Renal cortical epithelial cell (primary cell): ENCODE measurements around the gene TRIO. TPM values are rescaled to one million over a fixed set of nuclear protein-coding genes. Genes with fewer than 3 reads are reported as not detected.
A peak's percentile ranks its signal among the peaks of the same experiment; 100 is the strongest.

Experiments
- DNase-seq: peaks from one replicate; pipeline ENCODE4 v3.0.0-alpha.2; 2011; ENCODE audit warnings: low read depth
- total RNA-seq: library from RNA; depleted of rRNA; stranded (reverse); fragments of >200 nt; gene quantifications from 2 replicates; pipeline ENCODE4 v1.2.3, GENCODE V29; 2014

The TRIO gene
- total RNA-seq, 1 donor from 2014 or later, result 408 TPM

DNA sequence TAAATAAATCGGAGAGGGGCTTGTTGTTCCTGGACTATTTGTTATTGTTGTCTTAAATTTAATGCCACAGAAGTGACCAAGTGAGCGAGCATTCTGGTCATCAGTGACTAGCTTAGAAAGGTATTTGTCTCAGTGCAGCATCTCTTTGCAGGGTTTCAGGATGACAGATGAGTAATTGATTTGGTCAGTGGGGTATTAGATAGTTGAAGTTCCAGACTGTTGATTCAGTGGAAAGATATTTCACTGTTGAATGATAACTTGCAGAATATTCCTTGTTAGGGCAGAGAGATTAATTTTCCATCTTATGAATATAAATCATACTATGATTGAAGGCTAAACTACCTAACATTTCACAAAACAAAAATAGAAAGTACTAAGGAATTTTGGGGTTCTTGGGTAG lies 122.4 kb downstream of the TRIO start:
- DNase-seq, result peak; percentile 95

DNA sequence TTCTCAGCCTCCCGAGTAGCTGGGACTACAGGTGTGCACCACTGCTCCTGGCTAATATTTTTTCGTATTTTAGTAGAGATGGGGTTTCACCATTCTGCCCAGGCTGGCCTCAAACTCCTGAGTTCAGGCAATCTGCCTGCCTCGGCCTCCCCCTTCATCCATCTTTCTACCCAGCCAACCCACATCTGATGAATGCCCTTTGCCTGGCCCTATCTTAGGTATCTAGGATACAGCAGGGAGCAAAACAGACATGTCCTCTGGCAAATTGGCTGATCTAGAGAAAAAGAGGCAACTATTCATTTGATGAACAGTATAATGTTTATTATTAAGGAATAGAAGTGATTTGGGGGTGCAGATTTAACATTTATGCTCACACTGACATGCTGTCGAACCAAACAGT lies 123.0 kb downstream of the TRIO start:
- DNase-seq, result no peak

DNA sequence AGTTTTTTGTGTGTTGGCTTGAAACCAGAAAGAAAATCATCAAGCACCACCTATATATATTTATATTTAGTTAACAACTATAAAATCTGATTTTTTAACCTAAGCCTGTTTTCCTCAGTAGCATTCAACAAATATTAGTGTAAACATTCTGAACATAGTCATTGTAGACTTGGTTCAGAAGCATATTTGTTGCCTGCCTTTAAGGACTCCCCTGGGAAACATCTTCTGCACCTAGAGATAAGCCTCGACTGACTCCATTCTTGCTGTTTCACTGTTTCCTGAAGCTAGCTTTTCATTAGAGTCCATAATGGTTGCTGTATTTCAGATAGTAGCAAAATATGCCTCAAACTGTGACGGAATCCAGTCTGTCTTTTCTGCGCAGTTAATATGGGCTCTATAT lies 123.5 kb downstream of the TRIO start:
- no peak for DNase-seq

DNA sequence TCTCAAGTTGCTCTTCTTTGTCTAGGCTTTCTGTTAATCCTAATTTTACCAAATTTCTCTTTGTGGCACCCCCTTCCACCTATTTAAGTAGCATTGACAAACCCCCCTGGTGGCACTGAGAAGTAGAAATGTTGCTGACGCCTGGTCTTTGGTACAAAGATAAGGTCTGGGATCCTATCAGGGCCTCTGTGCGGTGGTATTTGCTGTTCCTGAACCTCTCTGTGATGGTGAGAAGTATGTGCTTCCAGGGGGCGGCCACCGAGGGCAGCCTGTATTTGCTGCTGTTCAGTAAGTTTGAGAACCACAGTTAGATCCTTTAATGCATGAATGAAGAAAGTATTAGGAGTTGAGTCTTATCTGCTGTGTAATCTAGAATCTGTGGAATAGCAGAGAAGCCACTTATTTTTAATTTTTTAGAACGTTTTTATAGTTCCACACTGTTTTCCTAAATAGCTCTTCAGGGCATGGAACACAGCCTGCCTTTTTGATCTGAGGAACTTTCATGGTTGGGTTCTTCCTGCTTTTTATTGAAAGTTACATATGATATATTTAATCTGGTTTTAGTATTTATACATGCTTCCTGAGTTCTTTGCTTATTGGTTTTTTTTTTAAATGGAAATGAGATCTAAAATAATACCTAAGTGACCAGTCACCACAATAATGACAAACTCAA lies 124.2 kb downstream of the TRIO start:
- no peak for DNase-seq

DNA sequence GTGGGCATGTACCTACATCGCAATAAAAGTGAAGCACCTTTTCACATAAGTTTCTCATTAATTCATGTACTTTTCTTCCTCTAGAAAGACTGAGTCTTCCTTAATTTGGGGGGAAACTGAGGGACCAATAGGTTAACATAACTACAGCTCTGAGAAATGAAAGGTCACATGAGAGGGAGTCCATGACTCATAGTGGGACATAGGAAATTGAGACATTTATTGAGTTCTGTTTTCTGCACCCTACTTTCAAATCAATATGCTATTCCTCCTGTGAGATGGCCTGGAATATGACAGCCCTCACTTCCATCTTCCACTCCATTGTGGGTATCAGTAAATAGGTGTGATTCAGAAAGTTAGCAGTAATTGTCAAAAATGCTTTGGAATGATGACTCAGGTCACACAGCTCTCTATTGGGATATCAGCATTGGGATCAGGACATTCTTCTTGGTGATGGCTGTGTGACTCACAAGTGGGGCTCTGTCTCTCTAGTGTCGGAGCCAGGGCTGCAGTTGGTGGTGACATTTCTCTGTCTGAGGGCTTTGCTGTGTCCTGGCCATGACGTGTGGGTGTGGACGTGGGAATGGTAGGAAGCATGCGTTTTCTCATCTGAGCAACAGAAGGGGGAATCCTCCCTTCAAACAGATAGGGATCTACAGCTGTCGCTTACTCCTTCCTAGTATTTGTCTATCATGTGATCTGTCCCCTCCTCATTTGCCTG lies 125.0 kb downstream of the TRIO start:
- DNase-seq, result peak; percentile 84

DNA sequence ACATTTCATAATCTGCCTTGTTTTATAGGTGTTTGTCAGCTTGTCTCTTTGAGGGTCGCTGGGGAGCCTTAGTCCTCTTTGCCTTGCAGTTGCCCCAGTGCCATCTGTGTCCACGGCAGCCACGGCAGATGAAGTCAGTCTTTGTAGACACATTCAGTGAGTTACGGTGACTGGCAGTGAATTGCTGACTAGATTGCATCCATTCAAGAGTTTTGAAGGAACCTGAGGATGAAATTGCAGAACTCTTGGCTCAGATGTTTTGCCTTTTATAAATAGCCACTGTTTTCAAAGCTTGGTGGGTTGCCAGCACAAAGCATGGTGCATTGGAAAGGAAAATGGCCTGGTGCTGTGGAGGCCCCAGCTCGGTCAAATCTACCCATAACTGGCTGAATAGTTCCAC lies 125.6 kb downstream of the TRIO start:
- DNase-seq, result no peak

DNA sequence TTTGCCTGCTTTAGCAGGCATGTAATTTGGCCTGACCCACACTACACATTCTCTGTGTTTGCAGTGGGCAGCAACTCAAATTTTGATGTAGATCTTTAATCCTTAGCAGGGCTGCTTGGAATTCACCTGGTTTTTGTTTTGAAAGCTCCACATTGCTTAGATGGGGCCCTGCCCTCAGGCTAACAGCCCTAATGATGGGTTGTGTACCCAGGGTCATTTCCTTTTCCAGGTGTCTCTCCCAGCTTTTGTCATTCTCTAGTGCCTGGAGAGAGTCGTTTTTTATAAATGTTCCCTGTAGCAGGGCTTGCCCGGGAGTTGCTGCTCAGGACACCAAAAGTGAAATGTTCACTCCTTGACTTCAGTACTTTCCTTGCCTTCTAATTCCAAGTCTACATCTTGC lies 126.3 kb downstream of the TRIO start:
- DNase-seq, result no peak

DNA sequence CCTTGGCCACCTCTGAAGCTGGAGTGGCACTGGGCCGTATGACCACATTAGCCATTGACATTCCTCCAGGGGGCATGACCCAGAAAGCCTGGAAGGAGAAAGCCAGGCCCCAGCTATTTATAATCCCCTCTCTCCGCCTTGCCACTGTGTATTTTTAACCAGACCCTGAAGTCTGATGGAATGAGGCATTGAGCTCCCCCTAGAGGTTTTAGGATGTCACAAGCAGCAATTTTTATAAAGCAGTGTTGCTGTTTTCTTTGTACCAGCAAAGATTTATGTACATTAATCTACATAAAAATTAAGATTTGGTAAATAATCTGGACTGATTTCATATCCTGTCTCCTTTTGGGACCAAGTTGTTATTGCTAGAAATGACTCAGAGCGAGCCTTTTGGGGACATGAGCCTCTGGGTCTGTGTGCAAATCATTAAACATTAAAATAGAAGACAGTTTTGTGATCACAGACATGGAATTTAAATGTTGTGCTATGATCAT lies 127.1 kb downstream of the TRIO start:
- DNase-seq, result peak; percentile 75

DNA sequence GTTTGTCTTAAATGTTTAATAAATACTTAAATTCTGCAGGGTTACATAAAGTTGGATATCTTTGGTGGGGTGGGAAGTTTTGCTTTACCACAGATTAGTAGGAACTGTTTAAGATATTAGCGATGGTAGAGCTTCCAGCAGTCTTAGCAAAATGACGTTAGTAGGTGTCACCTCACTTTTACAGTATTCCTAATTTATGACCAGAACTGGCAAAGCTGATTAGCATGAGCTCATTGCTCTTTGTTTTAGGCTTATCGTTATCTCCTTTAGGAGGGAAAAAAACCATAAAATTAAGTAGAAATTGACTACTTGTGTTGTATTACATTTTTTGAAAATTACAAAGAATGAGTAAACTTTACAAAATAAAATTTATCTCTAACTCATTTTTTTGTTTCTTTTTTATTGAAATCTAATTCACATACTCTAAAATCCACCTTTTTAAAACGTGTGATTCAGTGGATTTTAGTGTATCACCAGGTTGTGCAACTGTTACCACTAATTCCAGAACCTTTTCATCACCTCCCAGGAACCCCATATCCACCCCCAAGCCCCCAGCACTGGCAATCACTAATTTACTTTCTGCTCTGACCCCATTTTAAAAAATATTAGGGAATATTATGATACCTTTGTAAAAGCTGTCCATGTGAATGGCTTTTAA lies 129.5 kb downstream of the TRIO start:
- DNase-seq, result no peak

DNA sequence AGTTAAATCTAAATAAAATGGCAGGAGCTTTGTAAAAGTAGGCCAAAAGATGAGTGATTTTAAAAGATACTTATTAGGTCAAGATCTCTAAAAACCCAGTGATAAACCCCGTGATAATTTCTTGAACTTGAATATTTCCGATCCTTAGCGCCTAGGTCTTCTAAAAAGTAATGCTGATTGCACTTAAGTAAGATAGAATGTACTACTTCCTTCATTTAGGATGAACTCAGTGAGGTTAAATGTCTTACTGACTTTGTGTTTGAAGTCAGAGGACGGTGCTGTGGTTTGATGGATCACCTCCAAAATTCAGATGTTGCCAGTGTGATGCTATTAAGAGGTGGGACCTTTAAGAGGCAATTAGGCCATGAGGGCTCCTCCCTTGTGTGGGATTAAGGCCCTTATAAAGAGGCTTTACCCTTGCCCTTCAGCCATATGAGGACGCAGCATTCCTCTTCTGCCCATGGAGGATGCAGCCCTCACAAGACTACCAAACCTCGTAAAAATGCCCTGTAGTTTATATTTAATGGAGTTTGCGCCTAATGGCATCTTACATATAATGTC lies 130.1 kb downstream of the TRIO start:
- no peak for DNase-seq

DNA sequence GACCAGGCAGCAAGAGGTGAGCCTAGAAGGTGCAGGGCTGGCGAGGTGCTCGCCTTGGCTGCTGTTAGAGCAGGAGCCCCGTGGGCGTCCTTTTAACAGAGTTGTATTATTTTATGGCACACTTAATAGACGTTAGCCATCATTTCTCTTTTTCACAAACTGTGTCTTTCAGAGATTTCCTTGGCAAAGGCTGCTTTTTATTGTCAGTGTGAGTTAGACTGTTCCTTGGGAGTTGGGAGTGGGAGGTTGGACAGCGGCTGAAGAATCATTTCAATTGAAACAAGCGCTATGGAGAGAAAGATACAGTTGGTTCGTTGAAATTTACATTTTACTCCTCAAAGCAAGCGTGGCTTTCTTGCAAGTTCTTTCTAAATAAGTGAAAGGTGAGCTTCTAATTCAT lies 133.2 kb downstream of the TRIO start:
- DNase-seq, result no peak

DNA sequence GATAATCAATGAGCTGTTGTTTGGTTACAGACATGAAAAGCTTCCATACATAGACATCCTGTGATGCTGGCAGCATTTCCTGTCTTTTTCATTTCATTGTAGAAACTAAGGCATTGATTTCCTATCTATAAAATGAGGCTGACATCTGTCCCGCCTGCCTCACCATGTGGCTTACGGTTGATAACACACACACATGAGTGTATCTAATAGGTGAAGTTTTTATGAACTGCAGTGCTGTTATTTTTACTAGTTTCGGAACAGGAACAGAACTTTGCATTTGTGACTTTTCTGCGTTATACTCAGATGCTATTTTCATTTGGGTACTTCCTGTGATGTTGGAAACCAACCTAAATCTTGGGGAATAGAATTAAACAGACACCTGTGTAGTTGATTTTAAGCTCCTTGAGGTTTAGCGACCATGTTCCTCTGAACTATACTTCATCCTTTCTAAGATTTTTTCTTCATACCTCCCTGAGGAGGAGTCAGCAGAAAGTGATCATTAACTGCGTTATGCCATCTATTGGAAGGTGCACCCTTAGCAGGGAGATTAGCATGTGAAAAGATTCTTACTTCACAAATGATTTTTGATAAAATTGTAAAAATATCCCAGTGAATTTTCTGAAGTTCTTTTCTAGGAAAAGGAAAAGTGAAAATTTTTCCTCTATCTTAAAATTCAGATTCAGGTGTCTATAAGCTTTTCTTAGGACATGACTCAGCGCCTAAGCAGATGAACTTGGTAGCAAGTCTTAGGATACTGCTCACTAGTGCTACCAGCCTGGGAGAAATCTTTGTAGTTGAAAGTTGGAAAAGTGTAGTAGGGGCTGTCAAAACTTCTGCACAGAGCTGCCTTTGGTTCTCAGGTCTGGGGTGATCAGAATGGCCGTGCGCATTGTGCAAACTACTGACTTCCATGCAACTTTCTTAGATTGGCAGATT lies 134.5 kb downstream of the TRIO start:
- no peak for DNase-seq

DNA sequence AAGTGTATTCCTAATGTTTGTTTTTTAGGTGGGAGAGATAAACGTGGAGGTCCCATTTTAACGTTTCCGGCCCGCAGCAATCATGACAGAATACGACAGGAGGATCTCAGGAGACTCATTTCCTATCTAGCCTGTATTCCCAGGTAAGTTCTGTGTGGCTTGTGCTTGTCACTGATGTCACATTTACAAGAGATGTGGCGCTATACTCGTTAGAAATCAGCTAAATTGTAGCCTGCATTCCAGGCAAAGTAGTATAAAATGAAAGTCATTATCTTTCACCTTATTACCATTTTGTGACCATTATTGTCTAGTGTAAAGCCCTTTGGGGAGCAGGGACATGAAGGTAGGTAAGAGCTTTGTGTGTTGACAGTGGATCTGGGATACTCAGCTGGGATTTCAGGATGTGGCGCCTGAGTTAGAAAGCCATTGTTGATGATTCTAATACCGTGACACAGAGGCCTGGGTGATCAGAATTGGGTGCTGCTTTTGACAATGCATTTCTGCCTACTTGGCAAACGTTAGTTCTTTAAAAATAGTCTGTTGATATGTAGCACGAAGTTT lies 137.2 kb downstream of the TRIO start:
- no peak for DNase-seq

DNA sequence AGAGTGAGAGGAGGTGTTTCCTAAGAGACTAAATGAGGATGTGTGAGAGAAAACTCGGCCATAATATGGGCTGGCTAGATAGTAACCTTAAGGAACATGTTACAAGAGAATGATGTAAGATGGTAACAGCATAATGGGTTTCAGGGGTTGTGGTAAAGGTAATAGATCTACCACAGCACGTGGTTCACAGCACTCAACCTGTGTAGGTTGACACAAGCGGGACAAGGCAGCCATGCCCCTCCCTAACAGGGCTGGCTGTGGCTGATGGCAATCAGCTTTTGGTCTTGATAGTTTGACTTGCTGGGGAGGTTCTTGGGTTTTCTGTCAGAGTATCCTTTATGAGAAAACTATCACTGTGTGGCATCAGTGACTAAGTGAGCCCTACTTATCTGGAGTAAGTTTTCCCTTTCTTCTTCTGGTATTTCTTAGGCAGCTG lies 138.6 kb downstream of the TRIO start:
- DNase-seq, result no peak

DNA sequence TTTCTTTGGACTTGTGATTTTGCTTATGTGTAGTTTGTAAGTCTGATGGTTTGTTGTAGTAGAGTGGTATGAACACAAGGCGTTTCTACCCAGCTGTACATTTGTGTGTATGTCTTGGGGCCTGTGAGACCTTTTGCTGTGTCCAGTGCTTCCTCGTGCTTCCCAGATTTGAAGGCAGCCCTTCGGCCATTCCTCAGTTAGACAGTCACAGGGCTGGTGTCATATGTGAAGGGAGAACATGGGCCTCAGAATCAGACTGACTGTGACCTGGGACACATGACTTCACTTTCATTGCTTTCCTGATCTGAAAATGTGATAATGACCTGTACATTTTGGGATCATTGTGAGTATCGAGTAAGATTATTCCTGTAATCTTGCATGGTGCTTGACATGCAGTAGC lies 140.0 kb downstream of the TRIO start:
- DNase-seq, result no peak

DNA sequence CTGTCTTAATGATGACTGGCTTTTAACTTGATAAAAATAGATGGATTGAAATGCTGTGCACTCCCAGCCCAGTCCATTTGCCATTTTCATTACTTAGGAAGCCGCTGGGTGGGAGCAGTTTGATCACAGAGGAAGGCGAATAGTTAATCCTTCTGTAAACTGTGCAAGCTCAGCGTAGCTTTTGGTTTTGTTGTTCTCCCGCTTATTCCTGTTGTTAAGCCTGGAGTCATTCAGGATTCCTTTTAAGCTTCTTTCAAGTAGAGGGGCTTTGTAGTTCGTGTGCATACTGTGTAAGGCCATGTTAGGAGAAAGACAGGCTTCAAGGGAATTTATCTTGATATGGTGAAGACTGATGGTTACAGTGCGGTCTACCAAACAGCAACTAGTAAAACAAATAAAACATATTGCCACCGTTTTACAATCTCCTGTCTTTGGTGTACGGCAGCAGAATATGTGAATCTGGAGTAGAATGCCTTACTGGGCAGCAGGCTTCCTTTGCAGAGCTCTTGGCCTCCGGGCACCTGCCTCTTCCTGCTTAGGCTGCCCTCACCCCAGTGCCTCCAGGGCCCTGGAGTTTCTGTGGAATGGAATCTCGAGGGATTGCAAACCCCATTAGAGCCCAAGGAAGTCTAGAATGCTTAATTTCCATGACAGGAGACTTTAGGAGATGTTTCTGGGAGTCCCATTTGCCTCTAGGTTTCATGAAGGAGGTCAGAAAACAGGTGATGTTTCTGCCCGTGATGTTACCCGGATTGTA lies 141.4 kb downstream of the TRIO start:
- no peak for DNase-seq

DNA sequence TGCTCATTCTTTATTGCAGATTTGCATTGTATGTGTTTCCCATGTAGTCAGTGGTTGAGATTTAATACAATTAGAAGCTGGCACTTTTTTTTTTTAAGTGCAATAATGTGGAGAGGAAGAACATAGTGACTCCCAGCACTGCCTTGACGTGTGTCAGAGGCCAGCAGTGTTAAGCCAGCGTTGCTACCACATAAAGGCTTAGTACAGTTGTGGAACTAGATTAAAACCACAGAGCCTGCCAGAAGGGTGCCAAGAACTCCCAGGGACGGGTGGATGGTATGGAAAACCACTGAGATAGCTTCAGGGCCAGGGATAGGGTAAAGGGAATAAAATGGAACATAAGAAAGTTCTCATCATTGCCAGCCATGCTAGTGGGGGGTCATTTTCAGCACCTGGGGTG lies 142.9 kb downstream of the TRIO start:
- DNase-seq, result no peak

DNA sequence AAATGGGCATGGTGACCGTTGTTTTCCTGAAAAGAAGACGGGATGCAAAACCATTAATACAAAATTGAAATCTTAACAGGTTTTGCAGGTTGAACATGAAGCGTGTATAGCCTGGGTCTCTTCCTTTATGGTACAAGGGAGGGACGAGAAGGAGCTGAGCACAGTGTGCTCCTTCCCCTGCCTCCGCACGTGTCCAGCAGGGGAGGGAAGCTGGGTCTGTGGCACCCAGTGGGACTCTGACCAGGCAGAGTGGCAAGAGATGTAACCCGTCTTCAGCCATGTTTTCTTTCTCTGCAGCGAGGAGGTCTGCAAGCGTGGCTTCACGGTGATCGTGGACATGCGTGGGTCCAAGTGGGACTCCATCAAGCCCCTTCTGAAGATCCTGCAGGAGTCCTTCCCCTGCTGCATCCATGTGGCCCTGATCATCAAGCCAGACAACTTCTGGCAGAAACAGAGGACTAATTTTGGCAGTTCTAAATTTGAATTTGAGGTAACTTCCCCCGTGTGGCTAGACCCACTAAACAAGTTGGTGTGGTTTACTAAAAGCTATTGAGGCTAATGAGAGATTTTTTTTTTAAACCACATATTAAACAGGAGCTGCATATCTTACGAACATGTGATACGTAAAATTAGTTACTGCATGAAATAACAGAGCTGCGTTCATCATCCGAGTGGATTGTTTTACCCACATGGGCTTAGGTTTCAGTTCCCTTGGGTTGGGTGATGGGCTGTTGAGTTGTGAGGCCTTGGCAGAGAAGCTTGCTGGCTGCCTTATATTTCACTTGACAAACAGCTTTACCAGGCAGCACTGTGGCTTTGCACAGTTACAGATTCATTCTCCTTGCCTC lies 143.7 kb downstream of the TRIO start:
- no peak for DNase-seq
